DOHH2 (cell line): ENCODE results near the gene MED13L.

Experiments used
- H3F3A ChIP-seq: fragments of 200-600 bp; sonication (generic), shearing (Covaris generic); 2 replicates; pipeline ENCODE4 v1.6.0; 2016; ENCODE audit warnings: antibody characterized with exemption, mild to moderate bottlenecking; ENCODE audit not compliant: control insufficient read depth, insufficient read depth
- H3K27ac ChIP-seq: fragments of 200-600 bp; sonication (generic); 2 replicates; pipeline ENCODE4 v1.5.1; 2014; ENCODE audit warnings: low read depth, mild to moderate bottlenecking, low read length, moderate library complexity
- H3K27me3 ChIP-seq: fragments of 200-600 bp; sonication (generic); 2 replicates; pipeline ENCODE4 v1.6.1; 2014; ENCODE audit warnings: mild to moderate bottlenecking, low read length, mixed read lengths; ENCODE audit not compliant: control insufficient read depth
- H3K36me3 ChIP-seq: fragments of 200-600 bp; sonication (generic); 2 replicates; pipeline ENCODE4 v1.6.1; 2014; ENCODE audit warnings: mild to moderate bottlenecking, low read length, moderate library complexity, mixed read lengths; ENCODE audit not compliant: control insufficient read depth
- H3K4me1 ChIP-seq: fragments of 200-600 bp; sonication (generic); 2 replicates; pipeline ENCODE4 v1.6.1; 2014; ENCODE audit warnings: mild to moderate bottlenecking, low read length, mixed read lengths; ENCODE audit not compliant: control insufficient read depth
- H3K4me2 ChIP-seq: fragments of 200-600 bp; sonication (generic); 2 replicates; pipeline ENCODE4 v1.6.0; 2014; ENCODE audit warnings: mild to moderate bottlenecking, low read length, moderate library complexity
- H3K4me3 ChIP-seq: fragments of 200-600 bp; sonication (generic); 2 replicates; pipeline ENCODE4 v1.5.1; 2014; ENCODE audit warnings: mild to moderate bottlenecking, low read length, mixed read lengths
- H3K79me2 ChIP-seq: fragments of 200-600 bp; sonication (generic); 2 replicates; pipeline ENCODE4 v1.6.1; 2014; ENCODE audit warnings: mild to moderate bottlenecking, low read length, mixed read lengths; ENCODE audit not compliant: control insufficient read depth
- H3K9me2 ChIP-seq: fragments of 200-600 bp; sonication (generic); replicated peaks from 2 replicates; pipeline ENCODE4 v1.6.1; 2014; ENCODE audit warnings: mild to moderate bottlenecking, low read length, mixed read lengths; ENCODE audit not compliant: control insufficient read depth
- H3K9me3 ChIP-seq: fragments of 200-600 bp; sonication (generic); 2 replicates; pipeline ENCODE4 v1.6.1; 2014; ENCODE audit warnings: antibody characterized with exemption, low read length, mixed read lengths; ENCODE audit not compliant: control insufficient read depth, insufficient read depth
- H4K20me1 ChIP-seq: fragments of 200-600 bp; sonication (generic); 2 replicates; pipeline ENCODE4 v1.6.0; 2014; ENCODE audit warnings: low read depth, mild to moderate bottlenecking, antibody characterized with exemption, low read length, moderate library complexity; ENCODE audit not compliant: control insufficient read depth, insufficient read depth
- EZH2phosphoT487 ChIP-seq: fragments of 200-600 bp; sonication (generic); IDR thresholded peaks from 2 replicates; pipeline ENCODE4 v1.6.1; 2017; ENCODE audit warnings: borderline replicate concordance, mild to moderate bottlenecking, antibody characterized with exemption, low read length, moderate library complexity, mixed read lengths
- TF ChIP-seq, protein P1 (sequence below): fragments of 200-600 bp; sonication (generic); IDR thresholded peaks from one replicate; pipeline ENCODE4 v1.5.1; 2014; ENCODE audit warnings: antibody characterized with exemption, mild to moderate bottlenecking, low read depth, low read length; ENCODE audit not compliant: poor library complexity, severe bottlenecking

Gene MED13L

GRCh38 chr12:116282371-116283286 lies 5.1 kb upstream of the MED13L start:
- no peaks in the 10 kb centered on the region for H3K9me2 ChIP-seq
- peak overlapping the region; percentile 20; the same call in 1 of the 2 replicates for H3K4me3 ChIP-seq
- H3K4me2 ChIP-seq, result 0 out of 2 replicates have a peak overlapping the region, but pooled peaks have one; percentile 24
- H4K20me1 ChIP-seq, result no peaks in the 10 kb centered on the region
- H3F3A ChIP-seq, result no peaks in the 10 kb centered on the region
- TF ChIP-seq EZH2phosphoT487, result no peak
- TF ChIP-seq, protein P1, sequence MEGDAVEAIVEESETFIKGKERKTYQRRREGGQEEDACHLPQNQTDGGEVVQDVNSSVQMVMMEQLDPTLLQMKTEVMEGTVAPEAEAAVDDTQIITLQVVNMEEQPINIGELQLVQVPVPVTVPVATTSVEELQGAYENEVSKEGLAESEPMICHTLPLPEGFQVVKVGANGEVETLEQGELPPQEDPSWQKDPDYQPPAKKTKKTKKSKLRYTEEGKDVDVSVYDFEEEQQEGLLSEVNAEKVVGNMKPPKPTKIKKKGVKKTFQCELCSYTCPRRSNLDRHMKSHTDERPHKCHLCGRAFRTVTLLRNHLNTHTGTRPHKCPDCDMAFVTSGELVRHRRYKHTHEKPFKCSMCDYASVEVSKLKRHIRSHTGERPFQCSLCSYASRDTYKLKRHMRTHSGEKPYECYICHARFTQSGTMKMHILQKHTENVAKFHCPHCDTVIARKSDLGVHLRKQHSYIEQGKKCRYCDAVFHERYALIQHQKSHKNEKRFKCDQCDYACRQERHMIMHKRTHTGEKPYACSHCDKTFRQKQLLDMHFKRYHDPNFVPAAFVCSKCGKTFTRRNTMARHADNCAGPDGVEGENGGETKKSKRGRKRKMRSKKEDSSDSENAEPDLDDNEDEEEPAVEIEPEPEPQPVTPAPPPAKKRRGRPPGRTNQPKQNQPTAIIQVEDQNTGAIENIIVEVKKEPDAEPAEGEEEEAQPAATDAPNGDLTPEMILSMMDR, result no peak
- H3K9me3 ChIP-seq, result no peaks in the 10 kb centered on the region
- H3K36me3 ChIP-seq, result no peaks in the 10 kb centered on the region
- no peaks in the 10 kb centered on the region for H3K79me2 ChIP-seq
- no peak overlapping the region for H3K27ac ChIP-seq
- H3K27me3 ChIP-seq, result peaks cover 28% of the 10 kb centered on the region
- H3K4me1 ChIP-seq, result peaks cover 14% of the 10 kb centered on the region

DNA sequence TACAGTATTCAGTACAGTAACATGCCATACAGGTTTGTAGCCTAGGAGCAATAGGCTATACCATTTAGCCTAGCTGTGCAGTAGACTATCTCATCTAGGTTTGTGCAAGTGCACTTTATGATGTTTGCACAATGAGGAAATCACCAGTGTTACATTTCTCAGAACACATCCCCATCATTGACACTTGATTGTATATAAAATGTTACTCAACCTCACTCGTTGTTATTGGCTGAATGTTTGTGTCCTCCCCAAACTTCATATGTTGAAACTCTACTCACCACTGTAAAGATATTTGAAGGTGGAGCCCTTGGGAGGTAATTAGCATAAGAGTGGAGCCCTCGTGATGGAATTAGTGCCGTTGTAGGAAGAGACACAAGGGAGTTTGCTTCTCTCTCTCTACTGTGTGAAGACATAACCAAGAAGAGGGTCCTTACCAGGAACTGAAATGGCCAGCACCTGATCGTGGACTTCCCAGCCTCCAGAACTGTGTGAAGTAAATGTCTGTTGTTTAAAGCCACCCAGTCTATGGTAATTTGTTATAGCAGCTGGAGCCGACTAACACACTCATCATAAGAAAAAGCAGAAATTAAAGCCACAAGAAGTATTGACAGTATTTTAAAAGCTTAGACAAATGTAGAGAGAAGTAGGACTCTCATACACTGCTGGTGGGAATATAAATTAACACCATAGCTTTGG lies 3.2 kb upstream of the MED13L start:
- Histone ChIP-seq H3K4me1 (peaks cover 17% of the 10 kb centered on the region), H3K27me3 (peaks cover 28% of the 10 kb centered on the region), H3K4me2 (no peak overlapping the region), H3K9me2 (no peaks in the 10 kb centered on the region), H3K9me3 (no peaks in the 10 kb centered on the region), H3K36me3 (no peaks in the 10 kb centered on the region), H3K4me3 (no peak overlapping the region), H3K79me2 (peaks cover 11% of the 10 kb centered on the region), H3K27ac (no peak overlapping the region), H3F3A (no peaks in the 10 kb centered on the region), H4K20me1 (peaks cover 4% of the 10 kb centered on the region; the same call in 1 of the 2 replicates)
- no peak for TF ChIP-seq EZH2phosphoT487

DNA sequence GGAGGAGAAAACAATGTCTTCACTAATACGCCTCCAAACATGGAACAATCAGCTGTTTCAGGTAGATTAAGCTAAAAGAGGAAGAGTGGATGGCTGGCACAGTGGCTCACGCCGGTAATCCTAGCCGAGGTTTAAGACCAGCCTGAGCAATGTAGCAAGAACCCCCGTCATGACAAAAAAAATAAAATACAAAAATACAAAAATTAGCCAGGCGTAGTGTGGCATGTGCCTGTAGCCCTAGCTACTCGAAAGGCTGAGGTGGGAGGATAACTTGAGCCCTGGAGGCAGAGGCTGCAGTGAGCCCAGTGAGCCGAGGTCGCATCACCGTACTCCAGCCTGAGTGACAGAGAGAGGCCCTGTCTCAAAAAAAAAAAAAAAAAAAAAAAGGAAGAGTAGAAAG lies 1.2 kb upstream of the MED13L start:
- H3K4me3 ChIP-seq, result no peak overlapping the region

More for the DNA sequence above, 1.2 kb upstream of the MED13L start:
- Histone ChIP-seq H3K27ac (no peak overlapping the region), H3F3A (0 out of 2 replicates have a peak, but pooled peaks cover 3% of the 10 kb centered on the region), H3K79me2 (peaks cover 32% of the 10 kb centered on the region), H3K4me2 (peak overlapping the region; percentile 81; the same call in 1 of the 2 replicates), H3K9me3 (no peaks in the 10 kb centered on the region), H3K4me1 (peaks cover 37% of the 10 kb centered on the region), H3K9me2 (no peaks in the 10 kb centered on the region), H4K20me1 (peaks cover 21% of the 10 kb centered on the region; the same call in 1 of the 2 replicates), H3K27me3 (peaks cover 33% of the 10 kb centered on the region), H3K36me3 (no peaks in the 10 kb centered on the region)
- no peak for TF ChIP-seq EZH2phosphoT487
- TF ChIP-seq, protein P1, result no peak
